H1 (cell line): ENCODE measurements around the gene P2RX6. TPM values are rescaled to one million over a fixed set of nuclear protein-coding genes. Genes with fewer than 3 reads are reported as not detected.

Source experiments
- CTCF ChIA-PET: fragments of 300-600 bp; sonication (Branson Sonifier 250); formaldehyde crosslinking; loops from one replicate; lab custom pipeline; 2021; ENCODE audit not compliant: partially characterized antibody; lab: Charles Lee
- POLR2A ChIA-PET: fragments of 300-600 bp; sonication (Branson Sonifier 250); formaldehyde crosslinking; loops from one replicate; lab custom pipeline; 2021; ENCODE audit warnings: inconsistent platforms; ENCODE audit not compliant: partially characterized antibody; lab: Charles Lee
- DNase-seq, 2 experiments: peaks; one replicate each; pipeline versions ENCODE4 v3.0.0 to v3.0.0-alpha.2; 2010 to 2022; ENCODE audit warnings: low spot score in 2 of 2, low read depth in 1 of 2, mixed read lengths in 1 of 2
- FAIRE-seq: peaks from 2 replicates; lab custom pipeline; 2011; peaks lifted over from hg19 to GRCh38; lab: Jason Lieb, UNC
- H2AFZ ChIP-seq: 2 replicates; pipeline ENCODE4 v1.8.1; 2012; ENCODE audit warnings: low read length, inconsistent platforms
- H2AK5ac ChIP-seq: 2 replicates; pipeline ENCODE4 v1.6.1; 2013; ENCODE audit warnings: low read depth, low read length
- H2BK120ac ChIP-seq: replicated peaks from 2 replicates; pipeline ENCODE3; 2013; ENCODE audit warnings: low read depth, low read length, inconsistent platforms
- H2BK12ac ChIP-seq: 2 replicates; pipeline ENCODE4 v1.6.1; 2013; ENCODE audit warnings: low read depth, low read length
- H2BK15ac ChIP-seq: 2 replicates; pipeline ENCODE4 v1.6.1; 2013; ENCODE audit warnings: low read length
- H2BK20ac ChIP-seq: 2 replicates; pipeline ENCODE4 v1.6.1; 2013; ENCODE audit warnings: low read length
- H2BK5ac ChIP-seq: 2 replicates; pipeline ENCODE4 v1.6.1; 2013; ENCODE audit warnings: low read depth, low read length
- H3K14ac ChIP-seq: 2 replicates; pipeline ENCODE4 v1.6.1; 2013; ENCODE audit warnings: inconsistent platforms; ENCODE audit not compliant: insufficient read length
- H3K18ac ChIP-seq: 2 replicates; pipeline ENCODE4 v1.6.1; 2013; ENCODE audit warnings: low read length; ENCODE audit errors: extremely low read depth
- H3K23ac ChIP-seq: 2 replicates; pipeline ENCODE4 v1.6.1; 2013; ENCODE audit warnings: inconsistent platforms; ENCODE audit not compliant: insufficient read length
- H3K23me2 ChIP-seq: 2 replicates; pipeline ENCODE4 v1.6.1; 2013; ENCODE audit warnings: low read depth, low read length
- H3K27ac ChIP-seq: 2 replicates; pipeline ENCODE4 v1.6.1; 2011; ENCODE audit warnings: low read depth, low read length, inconsistent platforms
- H3K27me3 ChIP-seq, 4 experiments: replicated peaks in 1 of 4; 1 replicate in 1 of 4; 2 replicates in 3 of 4; pipeline versions ENCODE4 v1.6.1 to v1.8.1; 2011 to 2013; ENCODE audit warnings: low read length in 3 of 4, mild to moderate bottlenecking in 3 of 4, inconsistent platforms in 2 of 4, mixed read lengths in 2 of 4, moderate library complexity in 1 of 4; ENCODE audit not compliant: control insufficient read depth in 3 of 4, insufficient read depth in 3 of 4; ENCODE audit errors: extremely low read depth in 1 of 4
- H3K36me3 ChIP-seq, 4 experiments: 2 replicates each; pipeline versions ENCODE4 v1.6.1 to v1.8.1; 2011 to 2013; ENCODE audit warnings: mild to moderate bottlenecking in 4 of 4, low read length in 3 of 4, moderate library complexity in 2 of 4, control low read depth in 1 of 4, inconsistent platforms in 1 of 4; ENCODE audit not compliant: insufficient read depth in 4 of 4, control insufficient read depth in 2 of 4
- H3K4ac ChIP-seq: replicated peaks from 2 replicates; pipeline ENCODE3; 2013; ENCODE audit warnings: low read length, low read depth, mixed read lengths, inconsistent platforms; ENCODE audit not compliant: insufficient read length
- H3K4me1 ChIP-seq, 4 experiments: replicated peaks in 1 of 4; 1 replicate in 1 of 4; 2 replicates in 3 of 4; pipeline versions ENCODE4 v1.6.1 to v1.8.1; 2011 to 2013; ENCODE audit warnings: low read length in 3 of 4, inconsistent platforms in 2 of 4, mixed read lengths in 1 of 4; ENCODE audit not compliant: insufficient read depth in 4 of 4, control insufficient read depth in 3 of 4
- H3K4me2 ChIP-seq, 2 experiments: 2 replicates each; pipeline versions ENCODE4 v1.6.1 to v1.8.1; 2011 to 2013; ENCODE audit warnings: low read depth in 2 of 2, low read length in 2 of 2, control low read depth in 1 of 2, inconsistent platforms in 1 of 2, mild to moderate bottlenecking in 1 of 2; ENCODE audit not compliant: insufficient read depth in 1 of 2
- H3K4me3 ChIP-seq, 4 experiments: fragments of 200-600, 300-600 bp in 1 of 4; sonication (generic), shearing (Covaris generic), sonication (Bioruptor Twin) in 1 of 4; 2 replicates each; pipeline versions ENCODE4 v1.5.1 to v1.8.1; 2011 to 2016; ENCODE audit warnings: low read length in 4 of 4, low read depth in 3 of 4, control low read depth in 2 of 4, inconsistent platforms in 2 of 4, mild to moderate bottlenecking in 2 of 4, mixed read lengths in 1 of 4, moderate library complexity in 1 of 4; ENCODE audit not compliant: insufficient read depth in 2 of 4; ENCODE audit errors: extremely low read depth in 1 of 4
- H3K56ac ChIP-seq: replicated peaks from 2 replicates; pipeline ENCODE3; 2013; ENCODE audit warnings: low read depth, mild to moderate bottlenecking, mixed read lengths, low read length, inconsistent platforms; ENCODE audit not compliant: insufficient read length
- H3K79me1 ChIP-seq: 2 replicates; pipeline ENCODE4 v1.6.1; 2013; ENCODE audit warnings: low read depth, low read length, control low read depth
- H3K79me2 ChIP-seq, 2 experiments: 2 replicates each; pipeline versions ENCODE4 v1.6.1 to v1.8.1; 2012 to 2013; ENCODE audit warnings: low read length in 2 of 2, mild to moderate bottlenecking in 2 of 2, inconsistent platforms in 1 of 2; ENCODE audit not compliant: insufficient read depth in 2 of 2, control insufficient read depth in 1 of 2
- H3K9ac ChIP-seq, 4 experiments: replicated peaks in 1 of 4; 1 replicate in 1 of 4; 2 replicates in 3 of 4; pipeline versions ENCODE4 v1.6.1 to v1.8.1; 2011 to 2013; ENCODE audit warnings: low read depth in 3 of 4, low read length in 3 of 4, control low read depth in 2 of 4, mild to moderate bottlenecking in 2 of 4, moderate library complexity in 2 of 4, inconsistent platforms in 1 of 4; ENCODE audit errors: extremely low read depth in 1 of 4
- H3K9me3 ChIP-seq, 2 experiments: 2 replicates each; pipeline versions ENCODE4 v1.6.1 to v1.8.1; 2012 to 2013; ENCODE audit warnings: mild to moderate bottlenecking in 2 of 2, moderate library complexity in 2 of 2, control low read depth in 1 of 2, inconsistent platforms in 1 of 2, low read depth in 1 of 2, low read length in 1 of 2, mixed read lengths in 1 of 2; ENCODE audit not compliant: insufficient read depth in 2 of 2
- H4K20me1 ChIP-seq, 2 experiments: replicated peaks in 1 of 2; 2 replicates each; pipeline versions ENCODE3 to v1.8.1; 2011 to 2013; ENCODE audit warnings: inconsistent platforms in 2 of 2, low read length in 2 of 2, mild to moderate bottlenecking in 1 of 2; ENCODE audit not compliant: insufficient read depth in 2 of 2, control insufficient read depth in 1 of 2
- H4K5ac ChIP-seq: 2 replicates; pipeline ENCODE4 v1.6.1; 2013; ENCODE audit warnings: low read length, low read depth, mixed read lengths, inconsistent platforms; ENCODE audit not compliant: insufficient read length
- H4K8ac ChIP-seq: 2 replicates; pipeline ENCODE4 v1.8.0; 2013; ENCODE audit warnings: mild to moderate bottlenecking, moderate library complexity, low read length, inconsistent platforms; ENCODE audit not compliant: insufficient read depth; ENCODE audit errors: extremely low read depth
- H4K91ac ChIP-seq: replicated peaks from 2 replicates; pipeline ENCODE3; 2013; ENCODE audit warnings: low read length, mixed read lengths, inconsistent platforms; ENCODE audit not compliant: insufficient read length
- ASH2L ChIP-seq: fragments of 200-600, 300-600 bp; sonication (generic); IDR thresholded peaks from one replicate; pipeline ENCODE4 v1.7.1; 2017; ENCODE audit warnings: low read length
- KDM1A ChIP-seq: fragments of 200-600, 300-600 bp; sonication (generic); IDR thresholded peaks from 2 replicates; pipeline ENCODE4 v1.7.1; 2016; ENCODE audit warnings: mild to moderate bottlenecking, low read length, borderline replicate concordance
- KDM4A ChIP-seq: IDR thresholded peaks from one replicate; pipeline ENCODE4 v1.7.1; 2012; ENCODE audit warnings: low read depth, mild to moderate bottlenecking, moderate library complexity, low read length, inconsistent platforms; ENCODE audit not compliant: severe bottlenecking
- KDM5A ChIP-seq: fragments of 200-600 bp; IDR thresholded peaks from 2 replicates; pipeline ENCODE4 v1.7.1; 2012; ENCODE audit warnings: mild to moderate bottlenecking, low read length, inconsistent platforms, mixed read lengths
- POLR2AphosphoS5 ChIP-seq: IDR thresholded peaks from 2 replicates; pipeline ENCODE4 v1.6.1; 2011; ENCODE audit warnings: low read depth, low read length
- SP1 ChIP-seq: IDR thresholded peaks from 2 replicates; pipeline ENCODE4 v1.6.1; 2011; ENCODE audit warnings: low read depth, low read length
- TAF7 ChIP-seq: optimal IDR thresholded peaks from 2 replicates; pipeline ENCODE3; 2011; ENCODE audit warnings: low read depth, mild to moderate bottlenecking, inconsistent platforms, low read length, moderate library complexity, borderline replicate concordance
- TCF12 ChIP-seq: IDR thresholded peaks from 2 replicates; pipeline ENCODE4 v1.6.1; 2011; ENCODE audit warnings: low read depth, mild to moderate bottlenecking, low read length
- WGBS, 2 experiments: shearing (Covaris generic) in 1 of 2; methylation state at CpG; one replicate each; pipeline versions ENCODE4 v1.1.6 to v1.1.7; 2013 to 2015; ENCODE audit warnings: low lambda C conversion rate in 2 of 2, mixed read lengths in 2 of 2, inconsistent platforms in 1 of 2, low coverage in 1 of 2, missing lambda C conversion rate in 1 of 2; ENCODE audit not compliant: insufficient replicate concordance in 2 of 2, insufficient coverage in 1 of 2, insufficient read length in 1 of 2; ENCODE audit errors: extremely low coverage in 1 of 2, missing lambda C conversion rate in 1 of 2; 5-methylcytosine and 5-hydroxymethylcytosine counted together
- polyA plus RNA-seq, 7 experiments: library from polyadenylated mRNA; depleted of rRNA in 3 of 7; stranded (reverse) in 5 of 7; unstranded in 2 of 7; fragments of >200 nt in 5 of 7; fragments of 200-250 nt in 2 of 7; gene quantifications; 1 replicate in 5 of 7; 2 replicates in 1 of 7; 4 replicates in 1 of 7; pipeline versions ENCODE4 v1.2.1 to v1.2.3, GENCODE V29; 2011 to 2013; ENCODE audit warnings: missing spikeins in 2 of 7, mixed read lengths in 2 of 7
- total RNA-seq: library from RNA; stranded (reverse); fragmentation: NEBNext Ultra II Directional; extraction: Animal tissue kit (Norgen Biotek cat#: 25700); gene quantifications from 2 replicates; pipeline ENCODE4 v1.2.1, GENCODE V29; 2021

Gene P2RX6
- total and polyA plus RNA-seq, 2 of the 8 experiments (the other 6 are each of a cell fraction or from before 2014, with no cell fraction given) = 0.09 TPM; not detected in 1

DNA sequence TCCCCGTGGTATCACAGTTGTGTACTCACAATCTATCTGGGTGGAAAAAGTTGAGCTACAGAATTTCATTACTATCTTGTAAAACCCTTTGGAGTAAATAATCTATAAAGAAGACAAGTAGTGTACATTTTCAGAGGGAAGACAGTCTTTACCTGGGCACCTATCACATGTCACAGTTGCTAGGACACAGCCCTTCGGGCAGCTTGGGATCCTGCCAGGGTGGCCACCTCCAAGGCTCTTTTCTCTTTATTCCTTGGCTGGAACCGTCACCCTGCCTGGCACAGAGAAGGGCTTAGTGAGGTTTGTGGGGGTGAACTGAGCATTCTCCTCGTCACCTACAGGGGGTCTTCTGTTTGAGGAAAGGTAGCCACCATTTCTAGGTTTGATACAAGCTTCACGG, 54.4 kb downstream of the P2RX6 start:
- Histone ChIP-seq H3K56ac (no peak overlapping the region), H3K27ac (no peak overlapping the region), H3K14ac (no peak overlapping the region), H3K27me3 (peaks cover 0 to 2% (median 0%) of the 10 kb centered on the region in 4 experiments; a peak in 1 of 7 replicates), H3K9me3 (no peaks in the 10 kb centered on the region), H3K79me1 (no peaks in the 10 kb centered on the region), H2BK15ac (no peak overlapping the region), H3K36me3 (no peaks in the 10 kb centered on the region), H2AFZ (no peak overlapping the region), H2BK120ac (no peak overlapping the region), H3K79me2 (no peaks in the 10 kb centered on the region), H4K91ac (no peak overlapping the region), H3K4ac (no peak overlapping the region), H3K4me3 (no peak overlapping the region), H2BK12ac (no peak overlapping the region), H4K5ac (no peak overlapping the region), H2BK20ac (no peak overlapping the region), H2AK5ac (no peak overlapping the region), H3K9ac (no peak overlapping the region), H4K8ac (no peak overlapping the region), H3K23me2 (no peaks in the 10 kb centered on the region), H2BK5ac (no peak overlapping the region), H3K18ac (no peak overlapping the region), H3K23ac (no peak overlapping the region), H3K4me1 (no peaks in the 10 kb centered on the region; a peak in 1 of 7 replicates), H4K20me1 (no peaks in the 10 kb centered on the region), H3K4me2 (no peak overlapping the region)
- DNase-seq = no peak
- TF ChIP-seq KDM4A (no peak), KDM5A (no peak), TCF12 (no peak), POLR2AphosphoS5 (no peak), TAF7 (no peak), KDM1A (no peak), SP1 (no peak), ASH2L (no peak)
- ChIA-PET CTCF (interaction anchor here (0.5 to 1.9 kb wide), 7 partner anchors 13 to 752 kb away, joined by 3 to 7 read pairs (median 4); no protein-coding TSS in a partner anchor), POLR2A (no interaction called here)
- 64% methylated on average over 5 of the region's 5 CpGs; no CpG with 5 or more reads in 1 of the 2 experiments for WGBS, 2 experiments
- no peak for FAIRE-seq
